Epithelial cell of proximal tubule (primary cell): ENCODE data around the gene SPARC. TPM values are rescaled to one million over a fixed set of nuclear protein-coding genes. Genes with fewer than 3 reads are reported as not detected.

Source experiments
- DNase-seq: peaks from one replicate; pipeline ENCODE4 v3.0.0-alpha.2; 2011; ENCODE audit warnings: low read depth
- H3K4me3 ChIP-seq: 2 replicates; pipeline ENCODE4 v1.5.1; 2011; ENCODE audit warnings: low read depth, mild to moderate bottlenecking, low read length
- total RNA-seq: library from RNA; depleted of rRNA; stranded (reverse); fragments of >200 nt; gene quantifications from 2 replicates; pipeline ENCODE4 v1.2.3, GENCODE V29; 2015
- TF ChIP-seq, protein P1 (sequence below): conservative IDR thresholded peaks from 2 replicates; pipeline ENCODE4 v1.5.1; 2012; ENCODE audit warnings: low read depth, mild to moderate bottlenecking, low read length

SPARC gene
- total RNA-seq, 1 donor from 2014 or later = 165 TPM

- no peak for DNase-seq
- H3K4me3 ChIP-seq = no peak overlapping the region
- TF ChIP-seq, protein P1, sequence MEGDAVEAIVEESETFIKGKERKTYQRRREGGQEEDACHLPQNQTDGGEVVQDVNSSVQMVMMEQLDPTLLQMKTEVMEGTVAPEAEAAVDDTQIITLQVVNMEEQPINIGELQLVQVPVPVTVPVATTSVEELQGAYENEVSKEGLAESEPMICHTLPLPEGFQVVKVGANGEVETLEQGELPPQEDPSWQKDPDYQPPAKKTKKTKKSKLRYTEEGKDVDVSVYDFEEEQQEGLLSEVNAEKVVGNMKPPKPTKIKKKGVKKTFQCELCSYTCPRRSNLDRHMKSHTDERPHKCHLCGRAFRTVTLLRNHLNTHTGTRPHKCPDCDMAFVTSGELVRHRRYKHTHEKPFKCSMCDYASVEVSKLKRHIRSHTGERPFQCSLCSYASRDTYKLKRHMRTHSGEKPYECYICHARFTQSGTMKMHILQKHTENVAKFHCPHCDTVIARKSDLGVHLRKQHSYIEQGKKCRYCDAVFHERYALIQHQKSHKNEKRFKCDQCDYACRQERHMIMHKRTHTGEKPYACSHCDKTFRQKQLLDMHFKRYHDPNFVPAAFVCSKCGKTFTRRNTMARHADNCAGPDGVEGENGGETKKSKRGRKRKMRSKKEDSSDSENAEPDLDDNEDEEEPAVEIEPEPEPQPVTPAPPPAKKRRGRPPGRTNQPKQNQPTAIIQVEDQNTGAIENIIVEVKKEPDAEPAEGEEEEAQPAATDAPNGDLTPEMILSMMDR = no peak
Observed at GRCh38 chr5:151625285-151625684, 61.4 kb downstream of the SPARC start.

DNA sequence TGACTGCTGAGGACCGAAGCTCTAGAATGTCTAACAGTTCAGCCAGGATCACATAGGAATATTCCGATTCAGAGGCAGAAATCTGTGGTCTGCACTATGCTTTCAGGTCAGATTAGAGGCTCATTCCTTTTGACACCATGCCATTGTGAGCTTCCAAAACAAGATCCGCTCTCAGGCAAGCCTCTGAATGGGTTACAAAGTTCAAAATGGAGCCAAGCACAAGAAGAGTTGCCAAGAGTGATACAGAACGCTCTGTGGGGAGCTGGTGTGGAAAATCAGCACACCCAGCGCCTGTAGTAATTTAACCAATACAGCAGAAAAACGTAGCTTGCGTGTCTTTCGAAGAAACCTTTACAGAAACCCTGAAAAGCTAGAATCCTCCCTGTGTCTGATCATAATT lies 62.2 kb downstream of the SPARC start:
- no peak overlapping the region for H3K4me3 ChIP-seq
- no peak for DNase-seq
- TF ChIP-seq, protein P1 = no peak

DNA sequence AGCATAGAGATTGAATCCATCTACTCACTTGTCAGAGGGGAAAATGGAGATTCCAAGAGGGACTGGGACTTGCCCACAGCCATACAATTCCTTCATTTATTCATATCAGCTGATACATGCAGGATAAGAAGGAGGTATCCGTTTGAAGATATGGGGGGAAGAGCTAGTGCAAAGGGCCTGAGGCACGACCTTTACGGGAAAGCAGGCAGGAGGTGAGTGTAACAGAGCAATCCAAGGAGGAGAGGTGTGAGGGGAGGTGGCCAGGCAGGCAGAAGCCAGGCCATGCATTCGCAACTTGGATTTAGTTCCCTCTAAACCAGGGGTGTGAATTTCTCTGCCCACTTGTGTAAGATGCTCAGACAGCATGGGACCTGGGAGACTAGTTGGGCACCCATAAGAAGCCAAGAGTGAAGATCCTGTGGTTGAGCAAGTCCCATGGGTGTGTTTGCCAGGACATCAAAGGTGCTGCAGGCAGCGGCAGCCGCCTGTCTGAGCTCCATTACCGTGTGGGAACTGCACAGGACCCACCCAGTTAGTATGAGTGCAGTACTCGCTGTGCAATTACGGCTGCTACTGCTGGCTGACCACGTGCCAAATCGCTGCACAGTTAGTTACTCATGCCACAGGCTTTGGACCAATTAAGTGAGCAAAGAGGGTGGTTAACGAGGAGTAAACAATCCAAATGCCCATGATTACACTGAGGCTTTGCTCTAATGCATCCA lies 64.2 kb downstream of the SPARC start:
- TF ChIP-seq, protein P1 = no peak
- no peak overlapping the region for H3K4me3 ChIP-seq
- DNase-seq = no peak

GRCh38 chr5:151620461-151620840 lies 66.3 kb downstream of the SPARC start:
- H3K4me3 ChIP-seq = no peak overlapping the region
- DNase-seq = no peak
- TF ChIP-seq, protein P1 = no peak

DNA sequence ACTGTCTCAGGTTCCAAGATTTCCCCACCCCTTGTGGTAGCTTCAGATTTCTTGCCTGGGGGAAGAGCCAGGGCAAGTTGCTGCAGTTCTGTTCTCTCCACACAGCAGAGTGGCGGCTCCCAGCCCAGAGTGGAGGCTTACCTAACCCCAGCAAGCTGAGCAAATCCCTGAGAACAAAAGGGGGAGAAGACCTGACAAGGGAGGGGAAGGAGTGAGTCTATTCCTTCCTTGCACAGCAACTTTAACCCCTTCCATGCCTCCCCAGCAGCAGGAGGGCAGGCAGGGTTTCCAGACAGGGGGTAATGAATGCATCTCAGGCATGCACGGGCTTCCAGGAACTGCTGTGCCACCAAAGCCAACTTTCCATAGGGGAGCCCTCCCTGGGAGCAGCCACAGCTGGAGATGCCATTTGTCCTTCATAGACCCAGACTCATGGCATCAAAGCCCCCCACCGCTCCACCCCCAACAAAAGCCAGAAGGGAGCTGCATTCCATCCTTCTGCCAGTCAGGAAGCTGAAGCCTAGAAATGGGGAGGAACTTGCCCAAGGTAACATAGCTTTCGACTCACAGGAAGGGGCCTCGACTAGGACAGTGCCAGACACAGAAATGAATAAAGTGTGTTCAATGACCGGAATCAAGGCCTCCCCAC lies 66.8 kb downstream of the SPARC start:
- DNase-seq = no peak
- H3K4me3 ChIP-seq = no peak overlapping the region
- TF ChIP-seq, protein P1 = no peak

- no peak overlapping the region for H3K4me3 ChIP-seq
- DNase-seq = no peak
- TF ChIP-seq, protein P1 = no peak
Observed at GRCh38 chr5:151618907-151619306, 67.8 kb downstream of the SPARC start.
